Measurements from ENCODE around the gene DUSP7. TPM values are rescaled to one million over a fixed set of nuclear protein-coding genes. Genes with fewer than 3 reads are reported as not detected.

DUSP7 gene
- polyA plus RNA-seq, 1 donor = 9.6 TPM

DNA sequence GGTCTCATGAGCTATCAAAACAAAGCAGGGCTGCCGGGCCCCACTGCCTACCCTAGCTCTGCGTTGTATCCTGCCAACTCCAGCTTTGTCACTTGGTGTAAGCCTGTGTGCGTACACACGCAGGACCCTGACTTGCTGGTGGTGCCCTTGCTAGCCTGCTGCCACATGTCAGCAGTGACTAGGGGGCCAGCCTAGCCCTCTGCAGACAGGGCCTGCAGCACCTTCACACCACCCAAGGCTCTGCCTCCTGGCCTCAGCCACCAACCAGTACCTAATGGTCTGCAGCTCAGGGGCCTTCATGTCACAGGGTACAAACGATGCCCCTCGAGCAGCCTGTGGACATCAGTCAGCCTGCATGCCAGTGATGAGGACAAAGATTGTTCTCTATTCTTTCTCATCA is 30.1 kb upstream of the DUSP7 start:
- H3K4me1 ChIP-seq (ENCODE audit: control insufficient read depth, insufficient read depth, low read length) = peaks cover 47% of the 10 kb centered on the region
- H3K9me3 ChIP-seq (ENCODE audit: control insufficient read depth, low read depth, low read length) = no peaks in the 10 kb centered on the region
- H3K27me3 ChIP-seq (ENCODE audit: control insufficient read depth, insufficient read depth, low read length) = no peaks in the 10 kb centered on the region
- no peaks in the 10 kb centered on the region for H3K36me3 ChIP-seq (ENCODE audit: control insufficient read depth, insufficient read depth, low read length)
- no peak overlapping the region for H3K4me3 ChIP-seq (ENCODE audit: low read length)
- H3K27ac ChIP-seq (ENCODE audit: low read length) = peak overlapping the region; percentile 23
- no CpG with 5 or more reads among the region's 6 CpGs for WGBS (ENCODE audit: insufficient coverage, low lambda C conversion rate)
- no peak for DNase-seq

DNA sequence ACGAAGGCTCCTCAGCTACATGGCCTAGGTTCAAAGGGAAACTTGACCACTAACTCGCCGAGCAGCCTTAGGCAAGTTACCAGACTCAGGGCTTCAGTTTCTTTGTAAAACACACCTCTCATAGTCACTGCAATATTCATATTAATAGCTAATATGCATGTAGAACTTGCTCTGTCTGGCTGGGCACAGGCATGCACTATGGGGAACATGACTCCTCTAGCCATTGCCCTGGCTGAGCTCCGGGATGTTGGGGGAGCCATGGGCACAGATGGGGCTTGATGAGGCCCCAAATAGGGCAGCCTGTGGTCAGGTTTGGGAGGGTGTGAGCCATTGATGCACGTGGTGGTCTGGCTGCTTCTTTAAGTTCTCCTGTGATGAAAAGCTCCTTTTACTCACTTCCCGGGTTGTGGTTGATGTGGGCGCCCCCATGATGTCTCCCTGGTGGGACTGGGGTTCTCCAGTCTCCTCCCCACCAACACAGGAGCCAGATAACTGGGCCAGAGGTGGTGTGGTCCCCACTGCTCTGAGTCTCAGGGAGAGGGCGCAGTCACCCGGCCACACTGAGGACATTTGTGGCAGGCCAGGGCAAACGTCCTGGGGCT is 29.4 kb upstream of the DUSP7 start:
- DNase-seq = no peak
- no peak overlapping the region for H3K27ac ChIP-seq (ENCODE audit: low read length)
- no CpG with 5 or more reads among the region's 10 CpGs for WGBS (ENCODE audit: insufficient coverage, low lambda C conversion rate)
- peaks cover 46% of the 10 kb centered on the region for H3K4me1 ChIP-seq (ENCODE audit: control insufficient read depth, insufficient read depth, low read length)
- H3K4me3 ChIP-seq (ENCODE audit: low read length) = no peak overlapping the region
- no peaks in the 10 kb centered on the region for H3K36me3 ChIP-seq (ENCODE audit: control insufficient read depth, insufficient read depth, low read length)
- H3K27me3 ChIP-seq (ENCODE audit: control insufficient read depth, insufficient read depth, low read length) = no peaks in the 10 kb centered on the region
- no peaks in the 10 kb centered on the region for H3K9me3 ChIP-seq (ENCODE audit: control insufficient read depth, low read depth, low read length)

DNA sequence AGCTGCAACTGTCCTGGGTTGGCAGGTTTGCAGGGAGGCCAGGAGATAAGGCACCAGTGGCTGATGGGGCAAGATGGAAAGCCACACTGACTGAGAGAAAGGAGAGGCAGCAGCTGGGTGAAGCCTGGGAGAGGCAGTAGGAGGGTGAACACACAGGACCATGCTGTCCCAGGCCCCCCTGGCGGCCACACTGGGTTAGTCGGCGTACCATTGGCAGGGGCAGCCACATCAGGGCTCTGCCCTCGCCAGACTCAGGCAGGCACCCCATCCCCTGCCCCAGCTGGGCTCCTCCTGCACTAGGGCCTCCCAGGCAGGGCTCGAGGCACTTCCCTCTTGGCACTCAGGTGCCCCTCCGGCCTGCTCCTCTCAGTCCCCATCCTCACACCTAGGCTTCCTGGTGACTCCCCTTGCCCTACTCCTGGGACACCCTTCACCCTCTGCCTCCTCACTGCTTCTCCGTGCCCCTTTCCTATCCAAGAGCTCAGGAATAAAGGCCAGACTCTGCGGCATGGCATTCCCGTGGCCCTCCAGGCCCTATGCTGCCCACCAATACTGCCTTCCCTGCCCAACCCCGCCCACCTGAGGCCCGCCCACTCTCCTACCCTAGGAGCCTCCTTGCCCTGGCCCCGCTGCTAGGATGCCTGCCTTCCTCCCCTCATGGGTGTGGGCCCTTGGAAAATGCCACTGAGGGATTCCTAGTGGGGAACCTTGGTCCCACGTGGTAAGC is 28.7 kb upstream of the DUSP7 start:
- no CpG with 5 or more reads among the region's 13 CpGs for WGBS (ENCODE audit: insufficient coverage, low lambda C conversion rate)
- Histone ChIP-seq H3K36me3 (ENCODE audit: control insufficient read depth, insufficient read depth, low read length) (no peaks in the 10 kb centered on the region), H3K27ac (ENCODE audit: low read length) (no peak overlapping the region), H3K4me1 (ENCODE audit: control insufficient read depth, insufficient read depth, low read length) (peaks cover 40% of the 10 kb centered on the region), H3K4me3 (ENCODE audit: low read length) (no peak overlapping the region), H3K27me3 (ENCODE audit: control insufficient read depth, insufficient read depth, low read length) (no peaks in the 10 kb centered on the region), H3K9me3 (ENCODE audit: control insufficient read depth, low read depth, low read length) (no peaks in the 10 kb centered on the region)
- no peak for DNase-seq

DNA sequence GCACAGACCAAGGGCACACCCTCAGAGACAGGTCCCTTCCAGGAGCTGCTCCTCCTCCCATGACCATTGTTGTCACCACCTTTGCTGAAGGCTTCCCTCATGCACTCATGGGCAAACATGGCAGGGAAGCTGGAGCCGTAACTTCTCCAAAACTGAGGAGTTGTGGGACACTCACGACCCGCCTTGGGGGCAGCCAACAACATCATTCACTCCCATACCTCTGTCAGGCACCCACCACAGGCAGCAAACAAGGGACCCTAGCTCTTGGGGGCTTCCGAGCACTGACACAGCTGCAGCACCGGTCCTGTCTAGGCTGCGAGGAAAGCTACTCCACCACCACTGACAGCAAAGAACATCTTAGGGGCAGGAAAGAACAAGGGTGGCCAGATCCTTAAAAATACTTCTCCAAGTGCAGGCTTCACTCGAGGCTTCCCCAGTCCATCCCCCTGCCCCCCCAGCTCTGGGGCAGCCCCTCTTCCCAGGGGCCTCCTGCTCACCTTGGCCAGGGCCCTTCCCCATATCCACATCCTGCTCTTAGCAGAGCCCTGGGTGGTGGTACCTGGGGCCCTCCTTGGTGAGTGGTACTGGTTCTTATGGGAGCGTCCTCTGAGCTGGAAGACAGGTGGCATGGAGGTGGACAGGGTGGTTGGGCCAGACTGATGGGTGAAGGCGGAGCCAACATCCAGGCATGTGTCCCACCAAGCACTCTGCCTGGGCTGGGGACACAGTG is 28.0 kb upstream of the DUSP7 start:
- no peak for DNase-seq
- no CpG with 5 or more reads among the region's 9 CpGs for WGBS (ENCODE audit: insufficient coverage, low lambda C conversion rate)
- no peaks in the 10 kb centered on the region for H3K27me3 ChIP-seq (ENCODE audit: control insufficient read depth, insufficient read depth, low read length)
- no peaks in the 10 kb centered on the region for H3K9me3 ChIP-seq (ENCODE audit: control insufficient read depth, low read depth, low read length)
- no peak overlapping the region for H3K27ac ChIP-seq (ENCODE audit: low read length)
- H3K36me3 ChIP-seq (ENCODE audit: control insufficient read depth, insufficient read depth, low read length) = no peaks in the 10 kb centered on the region
- H3K4me1 ChIP-seq (ENCODE audit: control insufficient read depth, insufficient read depth, low read length) = peaks cover 32% of the 10 kb centered on the region
- no peak overlapping the region for H3K4me3 ChIP-seq (ENCODE audit: low read length)

DNA sequence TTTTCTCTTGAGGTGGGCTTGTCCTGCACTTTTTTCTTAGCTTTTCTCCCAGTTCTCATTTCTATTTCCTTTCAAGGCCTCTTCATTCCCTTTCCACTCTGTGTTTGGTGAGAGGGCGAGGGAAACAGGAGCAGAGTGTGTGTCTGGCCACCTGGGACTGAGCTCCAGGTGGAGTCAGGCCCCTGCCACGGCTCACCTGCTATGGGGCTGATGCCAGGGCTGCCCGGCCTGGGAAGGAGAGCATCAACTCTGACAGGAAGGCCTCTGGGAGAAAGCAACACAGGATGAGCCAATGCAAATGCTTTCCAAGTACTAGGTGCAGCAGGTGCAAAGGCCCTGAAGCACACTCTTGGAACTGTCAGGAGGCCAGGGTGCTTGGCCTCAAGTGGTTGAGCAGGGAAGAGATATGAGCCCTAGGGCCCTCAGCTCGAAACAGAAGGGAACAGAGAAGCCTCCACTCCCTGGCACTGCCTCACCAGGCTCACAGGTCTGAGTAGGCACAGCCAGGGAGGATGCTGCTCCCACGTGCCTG is 27.3 kb upstream of the DUSP7 start:
- DNase-seq = no peak
- WGBS (ENCODE audit: insufficient coverage, low lambda C conversion rate) = no CpG with 5 or more reads among the region's 5 CpGs
- Histone ChIP-seq H3K27ac (ENCODE audit: low read length) (no peak overlapping the region), H3K9me3 (ENCODE audit: control insufficient read depth, low read depth, low read length) (no peaks in the 10 kb centered on the region), H3K4me3 (ENCODE audit: low read length) (no peak overlapping the region), H3K36me3 (ENCODE audit: control insufficient read depth, insufficient read depth, low read length) (no peaks in the 10 kb centered on the region), H3K27me3 (ENCODE audit: control insufficient read depth, insufficient read depth, low read length) (no peaks in the 10 kb centered on the region), H3K4me1 (ENCODE audit: control insufficient read depth, insufficient read depth, low read length) (peaks cover 25% of the 10 kb centered on the region)

DNA sequence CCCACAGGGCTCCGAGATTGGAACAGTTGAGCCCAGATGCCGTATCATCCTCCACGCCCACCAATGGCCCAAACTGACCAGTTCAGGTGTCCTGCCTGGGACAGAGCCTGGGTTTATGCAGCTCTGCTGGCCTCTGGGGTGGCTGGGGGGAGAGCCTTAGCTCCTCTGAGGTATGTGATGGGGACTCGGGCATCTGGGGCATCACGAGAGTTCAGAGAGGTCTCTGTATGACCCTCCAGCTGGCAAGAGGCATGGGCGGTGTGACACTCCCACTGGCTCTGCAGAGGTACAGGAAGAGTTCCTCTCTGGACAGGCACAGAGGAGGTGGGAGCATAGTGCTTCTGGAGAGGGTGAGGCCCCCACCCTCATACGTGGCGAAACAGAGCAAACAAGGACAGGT is 26.6 kb upstream of the DUSP7 start:
- no peak overlapping the region for H3K27ac ChIP-seq (ENCODE audit: low read length)
- WGBS (ENCODE audit: insufficient coverage, low lambda C conversion rate) = no CpG with 5 or more reads among the region's 8 CpGs
- H3K27me3 ChIP-seq (ENCODE audit: control insufficient read depth, insufficient read depth, low read length) = no peaks in the 10 kb centered on the region

DNA sequence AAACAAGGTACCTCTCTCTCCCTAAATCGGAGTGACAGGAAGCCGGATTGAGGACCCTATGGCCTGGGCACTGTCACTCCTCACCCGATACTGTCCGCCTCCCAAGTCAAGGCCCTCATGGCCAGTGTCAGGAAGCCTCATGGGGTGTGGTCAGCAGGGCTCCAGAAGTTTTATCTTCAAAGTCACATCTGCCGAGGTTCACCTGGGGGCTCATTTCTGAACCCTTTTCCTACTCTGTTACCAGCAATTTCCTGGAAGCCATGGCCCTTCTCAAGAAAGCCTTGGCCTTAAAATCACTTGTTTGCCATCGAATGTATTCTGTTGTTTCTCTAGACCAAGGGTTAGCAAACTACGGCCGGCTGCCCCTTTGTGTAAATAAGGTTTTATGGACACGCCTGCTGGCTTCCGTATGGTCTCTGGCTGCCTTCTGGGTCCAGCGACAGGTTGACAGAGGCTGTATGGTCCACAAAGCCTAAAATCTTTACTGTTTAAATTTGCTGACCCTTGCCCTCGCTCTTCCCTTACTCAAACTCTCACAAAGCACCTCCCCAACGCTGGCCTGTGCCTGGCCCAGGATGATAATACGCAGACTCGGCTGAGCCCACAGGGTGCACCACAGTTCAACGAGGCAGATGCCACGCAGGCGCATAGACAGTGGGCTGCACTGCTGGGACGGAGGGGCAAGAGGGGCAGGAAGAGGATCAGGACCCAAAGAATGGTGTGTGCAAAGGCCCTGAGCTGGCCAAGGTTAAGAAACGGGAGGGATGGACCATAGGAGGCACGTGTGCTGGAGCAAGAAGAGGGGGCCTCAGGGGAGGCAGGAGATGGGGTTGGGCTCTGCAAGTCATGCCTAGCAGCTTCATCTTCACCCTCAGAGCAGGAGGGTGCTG is 24.7 kb upstream of the DUSP7 start:
- Histone ChIP-seq H3K4me3 (ENCODE audit: low read length) (no peak overlapping the region), H3K9me3 (ENCODE audit: control insufficient read depth, low read depth, low read length) (no peaks in the 10 kb centered on the region), H3K36me3 (ENCODE audit: control insufficient read depth, insufficient read depth, low read length) (no peaks in the 10 kb centered on the region), H3K27ac (ENCODE audit: low read length) (no peak overlapping the region), H3K4me1 (ENCODE audit: control insufficient read depth, insufficient read depth, low read length) (peaks cover 4% of the 10 kb centered on the region), H3K27me3 (ENCODE audit: control insufficient read depth, insufficient read depth, low read length) (no peaks in the 10 kb centered on the region)
- DNase-seq = no peak
- 17% methylated on average over 1 of the region's 21 CpGs for WGBS (ENCODE audit: insufficient coverage, low lambda C conversion rate)

More for the DNA sequence above, 26.6 kb upstream of the DUSP7 start:
- DNase-seq = no peak
- Histone ChIP-seq H3K36me3 (ENCODE audit: control insufficient read depth, insufficient read depth, low read length) (no peaks in the 10 kb centered on the region), H3K9me3 (ENCODE audit: control insufficient read depth, low read depth, low read length) (no peaks in the 10 kb centered on the region), H3K4me1 (ENCODE audit: control insufficient read depth, insufficient read depth, low read length) (peaks cover 18% of the 10 kb centered on the region), H3K4me3 (ENCODE audit: low read length) (no peak overlapping the region)

DNA sequence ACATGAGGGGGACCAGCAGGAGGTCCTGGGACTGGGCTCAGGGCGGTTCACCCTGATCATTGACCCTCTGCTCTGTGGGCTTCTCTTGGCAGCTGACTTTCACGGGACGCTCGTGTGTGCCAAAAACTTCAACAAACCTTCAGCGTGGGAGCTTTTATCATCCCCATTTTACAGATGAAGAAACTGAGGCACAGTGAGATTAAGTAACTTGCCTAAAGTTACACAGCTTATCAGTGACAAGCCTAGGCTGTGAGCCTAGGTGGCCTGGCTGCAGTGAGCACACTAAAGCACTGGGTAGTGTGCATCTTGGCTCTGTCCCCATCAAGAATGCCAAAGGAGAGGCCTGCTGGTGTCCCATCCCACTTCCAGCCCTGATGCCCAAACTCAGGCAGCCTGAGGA is 23.6 kb upstream of the DUSP7 start:
- H3K4me3 ChIP-seq (ENCODE audit: low read length) = no peak overlapping the region
- no peak for DNase-seq
- no peaks in the 10 kb centered on the region for H3K27me3 ChIP-seq (ENCODE audit: control insufficient read depth, insufficient read depth, low read length)
- H3K9me3 ChIP-seq (ENCODE audit: control insufficient read depth, low read depth, low read length) = no peaks in the 10 kb centered on the region
- peaks cover 4% of the 10 kb centered on the region for H3K4me1 ChIP-seq (ENCODE audit: control insufficient read depth, insufficient read depth, low read length)
- H3K27ac ChIP-seq (ENCODE audit: low read length) = no peak overlapping the region
- no peaks in the 10 kb centered on the region for H3K36me3 ChIP-seq (ENCODE audit: control insufficient read depth, insufficient read depth, low read length)
- no CpG with 5 or more reads among the region's 5 CpGs for WGBS (ENCODE audit: insufficient coverage, low lambda C conversion rate)

DNA sequence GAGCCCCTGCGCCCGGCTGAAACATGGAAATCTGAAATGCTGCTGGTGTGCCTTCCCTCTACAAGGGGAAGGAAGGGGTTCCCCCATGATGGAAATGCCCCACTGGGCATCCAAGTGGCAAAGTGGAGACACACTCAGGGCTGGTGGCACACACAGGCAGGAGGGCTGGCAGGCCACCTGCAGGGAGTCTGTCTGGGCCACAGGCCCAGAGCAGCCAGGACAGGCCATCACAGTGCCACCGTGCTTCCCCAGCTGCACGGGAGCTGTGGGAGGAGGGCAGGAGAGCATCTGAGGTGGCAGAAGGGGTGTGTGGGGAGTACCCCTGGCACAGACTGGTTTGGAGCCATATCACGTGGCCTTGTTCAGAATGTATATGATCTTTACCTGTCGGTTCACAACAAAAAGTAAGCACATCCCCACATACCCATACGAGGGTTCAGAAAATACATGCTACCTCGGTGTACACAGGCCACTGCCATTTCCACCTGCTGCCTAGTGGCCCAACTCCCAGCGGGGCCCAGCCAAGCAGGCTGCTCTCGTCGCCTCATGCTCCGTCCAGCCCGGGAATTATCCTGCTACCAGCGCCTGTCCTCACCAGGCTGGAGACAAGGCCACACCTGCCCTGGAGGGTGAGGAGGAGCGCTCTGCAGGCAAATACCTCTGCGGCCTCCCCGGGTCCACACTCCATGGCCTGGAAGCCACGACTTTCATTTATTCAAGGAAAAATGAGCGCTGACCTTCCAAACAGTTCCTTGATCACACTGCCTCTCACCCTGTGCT is 22.6 kb upstream of the DUSP7 start:
- Histone ChIP-seq H3K4me1 (ENCODE audit: control insufficient read depth, insufficient read depth, low read length) (peaks cover 4% of the 10 kb centered on the region), H3K27me3 (ENCODE audit: control insufficient read depth, insufficient read depth, low read length) (no peaks in the 10 kb centered on the region), H3K27ac (ENCODE audit: low read length) (no peak overlapping the region), H3K36me3 (ENCODE audit: control insufficient read depth, insufficient read depth, low read length) (no peaks in the 10 kb centered on the region), H3K4me3 (ENCODE audit: low read length) (no peak overlapping the region), H3K9me3 (ENCODE audit: control insufficient read depth, low read depth, low read length) (no peaks in the 10 kb centered on the region)
- no CpG with 5 or more reads among the region's 19 CpGs for WGBS (ENCODE audit: insufficient coverage, low lambda C conversion rate)
- no peak for DNase-seq

All from large intestine (tissue), 3 donors.